ENCODE measurements around the gene CEP152.

DNA sequence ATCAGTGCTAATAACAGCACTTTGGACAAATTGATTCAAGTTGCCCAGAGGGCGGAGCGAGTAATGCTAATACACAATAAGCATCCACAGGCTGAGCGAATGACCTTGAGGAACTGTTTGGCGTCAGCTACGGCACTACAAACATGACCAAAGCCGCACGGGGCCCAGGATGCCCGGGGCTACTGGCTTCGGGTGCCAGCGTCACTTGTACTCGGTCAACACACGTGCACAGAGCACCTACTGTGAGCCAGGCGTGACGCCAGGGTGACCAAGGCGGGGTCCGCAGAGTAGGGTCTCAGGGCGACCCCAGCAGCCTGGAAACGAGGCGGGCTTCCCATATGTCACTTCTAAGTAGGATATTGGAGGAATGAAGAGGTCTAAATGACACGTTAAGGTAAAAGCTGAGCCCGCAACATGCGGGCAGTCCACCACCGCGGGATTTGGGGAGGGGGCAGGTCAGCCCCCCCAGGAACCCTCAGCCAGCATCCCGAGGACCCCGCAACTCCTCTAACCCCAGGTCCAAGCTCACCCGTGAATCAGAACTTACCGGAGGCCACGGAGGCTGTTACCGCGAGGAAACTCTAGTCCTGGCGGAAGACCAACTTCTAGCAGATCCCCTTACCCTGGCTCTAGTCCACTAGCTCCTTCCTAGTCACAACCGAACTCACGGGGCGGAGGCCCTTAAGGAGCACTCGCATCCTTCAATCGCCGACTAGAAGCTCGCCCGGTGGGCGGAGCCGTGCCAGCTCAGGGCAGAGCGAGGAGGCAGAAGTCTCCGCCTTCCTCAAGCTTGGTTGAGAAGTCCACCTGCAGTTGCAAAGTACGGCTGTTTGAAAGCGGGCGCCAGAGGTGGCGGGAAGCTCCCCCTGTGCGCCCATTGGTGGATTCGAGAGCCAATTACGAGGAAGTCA, at the start of gene CEP152:
- peak; percentile 68; the same call in 1 of the 2 replicates for TF ChIP-seq POLR2A (IDR thresholded peaks at IDR 0.05; ENCODE audit: low read depth, low read length)
- TF ChIP-seq POLR2AphosphoS5 (IDR thresholded peaks at IDR 0.05; ENCODE audit: low read depth, low read length), result peak; percentile 77
